K562 (cell line): Measurements from ENCODE around the gene BRPF1. TPM values are rescaled to one million over a fixed set of nuclear protein-coding genes. Genes with fewer than 3 reads are reported as not detected.

Experiments
- ARID2 ChIP-seq: fragments of 450-650 bp; IDR thresholded peaks from 2 replicates; pipeline ENCODE4 v1.6.1; 2017; ENCODE audit warnings: antibody characterized with exemption, mild to moderate bottlenecking
- CBX3 ChIP-seq, 2 experiments: IDR thresholded peaks; 1 replicate in 1 of 2; 2 replicates in 1 of 2; pipeline ENCODE4 v1.6.1; 2012; ENCODE audit warnings: inconsistent platforms in 2 of 2, low read length in 2 of 2, borderline replicate concordance in 1 of 2, control low read depth in 1 of 2
- EZH2 ChIP-seq: IDR thresholded peaks from 2 replicates; pipeline ENCODE4 v1.6.1; 2012; ENCODE audit warnings: low read depth, mild to moderate bottlenecking, inconsistent platforms, low read length, borderline replicate concordance
- HDAC2 ChIP-seq: fragments of 450-650 bp; IDR thresholded peaks from 2 replicates; pipeline ENCODE4 v1.6.1; 2016; ENCODE audit warnings: mild to moderate bottlenecking
- JUN ChIP-seq, 2 experiments: sonication (generic) in 1 of 2; formaldehyde crosslinking in 1 of 2; IDR thresholded peaks; 2 replicates each; pipeline versions ENCODE4 v1.6.1 to v1.8.0; 2012 to 2022; ENCODE audit warnings: borderline replicate concordance in 2 of 2, mild to moderate bottlenecking in 2 of 2, improper control_type of control experiment in 1 of 2, low read depth in 1 of 2, low read length in 1 of 2, missing genetic modification reagents in 1 of 2
- NCOA1 ChIP-seq: fragments of 450-650 bp; IDR thresholded peaks from 2 replicates; pipeline ENCODE4 v1.6.1; 2016; ENCODE audit warnings: low read depth
- NCOA6 ChIP-seq: fragments of 450-650 bp; IDR thresholded peaks from 2 replicates; pipeline ENCODE4 v1.6.1; 2017; ENCODE audit warnings: mild to moderate bottlenecking
- RHOXF2B ChIP-seq: fragments of 250-450 bp; sonication (Bioruptor Pico); conservative IDR thresholded peaks from 2 replicates; pipeline ENCODE4 v1.5.1; 2021
- TAF9B ChIP-seq: fragments of 450-650 bp; IDR thresholded peaks from 2 replicates; pipeline ENCODE4 v1.6.1; 2018; ENCODE audit warnings: mild to moderate bottlenecking; ENCODE audit not compliant: partially characterized antibody
- ZNF444 ChIP-seq: fragments of 250-450 bp; sonication (Bioruptor Pico); IDR thresholded peaks from 2 replicates; pipeline ENCODE4 v1.4.0; 2020; ENCODE audit warnings: mild to moderate bottlenecking, moderate library complexity
- polyA plus RNA-seq, 8 experiments: library from polyadenylated mRNA; depleted of rRNA in 4 of 8; stranded (reverse) in 5 of 8; unstranded in 3 of 8; fragments of >200 nt; fragmentation: Nextera tagmentation in 2 of 8; fragmentation: Illumina TruSeq in 1 of 8; extraction: Ambion mirVana in 2 of 8; extraction: Trizol in 1 of 8; gene quantifications; 2 replicates each; pipeline versions ENCODE4 v1.2.1 to v1.2.3, GENCODE V29; 2011 to 2014; ENCODE audit warnings: inconsistent platforms in 1 of 8, missing spikeins in 1 of 8
- total RNA-seq, 7 experiments: library from RNA; depleted of rRNA in 6 of 7; stranded (reverse); fragments of >200 nt in 6 of 7; fragmentation: Illumina TruSeq in 2 of 7; extraction: Trizol in 2 of 7; gene quantifications; 2 replicates each; pipeline versions ENCODE4 v1.2.1 to v1.2.3, GENCODE V29; 2011 to 2021; ENCODE audit warnings: low replicate concordance in 1 of 7
- TF ChIP-seq, protein P1 (sequence below): fragments of 250-450 bp; sonication (Bioruptor Pico); IDR thresholded peaks from 2 replicates; pipeline ENCODE4 v1.8.0; 2021; ENCODE audit warnings: borderline replicate concordance, mild to moderate bottlenecking, moderate library complexity; ENCODE audit not compliant: poor library complexity, severe bottlenecking
- TF ChIP-seq, protein P2 (sequence below): fragments of 450-650 bp; IDR thresholded peaks from 2 replicates; pipeline ENCODE4 v1.7.0; 2016; ENCODE audit warnings: borderline replicate concordance
- TF ChIP-seq, protein P3 (sequence below): fragments of 450-650 bp; IDR thresholded peaks from 2 replicates; pipeline ENCODE4 v1.6.1; 2018; ENCODE audit warnings: mild to moderate bottlenecking, low read depth; ENCODE audit not compliant: partially characterized antibody
- TF ChIP-seq, protein P4 (sequence below): fragments of 250-450 bp; sonication (Bioruptor Pico); IDR thresholded peaks from 2 replicates; pipeline ENCODE4 v1.4.0; 2020
- TF ChIP-seq, protein P5 (sequence below): IDR thresholded peaks from 2 replicates; pipeline ENCODE4 v1.6.1; 2011; ENCODE audit not compliant: insufficient read length; ENCODE audit errors: extremely low read depth
- TF ChIP-seq, protein P6 (sequence below): fragments of 450-650 bp; IDR thresholded peaks from 2 replicates; pipeline ENCODE4 v1.6.1; 2016; ENCODE audit warnings: low read depth, mild to moderate bottlenecking, moderate library complexity
- TF ChIP-seq, protein P7 (sequence below): sonication (generic); formaldehyde crosslinking; IDR thresholded peaks from 2 replicates; pipeline ENCODE4 v1.8.0; 2022; ENCODE audit warnings: mild to moderate bottlenecking, missing genetic modification reagents, borderline replicate concordance

BRPF1 gene
- total and polyA plus RNA-seq, 9 of the 15 experiments (the other 6 are each of a cell fraction or from before 2014, with no cell fraction given) = 1.1 to 40.2 (median 23.5) TPM

DNA sequence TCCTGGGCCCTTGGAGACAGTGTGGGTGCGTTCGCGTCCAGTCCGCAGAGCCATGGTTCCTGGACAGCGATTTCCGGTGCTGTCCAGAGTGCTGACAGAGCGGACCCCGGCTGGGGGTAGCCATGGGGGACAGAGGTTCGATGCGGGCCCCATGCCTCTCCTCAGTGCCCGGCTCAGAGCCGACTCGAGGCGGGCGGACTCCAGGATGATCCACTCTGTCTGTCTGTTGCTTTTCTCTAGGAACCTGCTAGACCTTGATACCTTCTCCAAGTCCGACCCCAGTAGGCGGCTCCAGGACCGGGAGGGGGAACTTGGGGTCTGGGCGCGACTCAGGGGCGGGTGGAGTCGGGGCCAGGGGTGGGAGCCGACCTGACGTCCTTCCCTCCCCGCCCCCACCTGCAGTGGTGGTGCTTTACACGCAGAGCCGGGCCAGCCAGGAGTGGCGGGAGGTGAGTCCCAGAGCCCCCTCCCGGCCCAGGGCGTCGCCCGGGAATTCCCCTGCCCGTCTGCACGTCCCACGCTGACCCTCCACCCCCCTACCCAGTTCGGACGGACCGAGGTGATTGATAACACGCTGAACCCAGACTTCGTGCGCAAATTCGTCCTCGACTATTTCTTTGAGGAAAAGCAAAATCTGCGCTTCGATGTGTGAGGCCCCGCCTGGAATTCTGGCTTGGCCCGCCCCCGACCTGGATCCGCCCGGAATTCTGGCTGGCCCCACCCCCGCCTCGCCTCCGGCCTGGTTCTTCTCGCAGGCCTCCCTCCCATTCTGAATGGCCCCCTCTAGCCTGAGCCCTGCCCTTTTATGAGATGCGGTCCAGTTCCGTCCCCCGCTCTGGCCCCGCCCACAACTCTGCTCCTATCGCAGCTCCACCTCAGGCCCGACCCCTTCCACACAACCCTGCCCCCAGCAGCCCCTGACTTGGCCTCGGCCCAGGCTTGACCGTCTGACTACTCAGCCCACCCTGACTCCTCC, 26.9 kb upstream of the BRPF1 start (continued):
- TF ChIP-seq, protein P1, sequence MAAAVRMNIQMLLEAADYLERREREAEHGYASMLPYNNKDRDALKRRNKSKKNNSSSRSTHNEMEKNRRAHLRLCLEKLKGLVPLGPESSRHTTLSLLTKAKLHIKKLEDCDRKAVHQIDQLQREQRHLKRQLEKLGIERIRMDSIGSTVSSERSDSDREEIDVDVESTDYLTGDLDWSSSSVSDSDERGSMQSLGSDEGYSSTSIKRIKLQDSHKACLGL (CRISPR knock-in tag) = no peak
- TF ChIP-seq RHOXF2B (CRISPR knock-in tag) = no peak
- TF ChIP-seq, protein P2, sequence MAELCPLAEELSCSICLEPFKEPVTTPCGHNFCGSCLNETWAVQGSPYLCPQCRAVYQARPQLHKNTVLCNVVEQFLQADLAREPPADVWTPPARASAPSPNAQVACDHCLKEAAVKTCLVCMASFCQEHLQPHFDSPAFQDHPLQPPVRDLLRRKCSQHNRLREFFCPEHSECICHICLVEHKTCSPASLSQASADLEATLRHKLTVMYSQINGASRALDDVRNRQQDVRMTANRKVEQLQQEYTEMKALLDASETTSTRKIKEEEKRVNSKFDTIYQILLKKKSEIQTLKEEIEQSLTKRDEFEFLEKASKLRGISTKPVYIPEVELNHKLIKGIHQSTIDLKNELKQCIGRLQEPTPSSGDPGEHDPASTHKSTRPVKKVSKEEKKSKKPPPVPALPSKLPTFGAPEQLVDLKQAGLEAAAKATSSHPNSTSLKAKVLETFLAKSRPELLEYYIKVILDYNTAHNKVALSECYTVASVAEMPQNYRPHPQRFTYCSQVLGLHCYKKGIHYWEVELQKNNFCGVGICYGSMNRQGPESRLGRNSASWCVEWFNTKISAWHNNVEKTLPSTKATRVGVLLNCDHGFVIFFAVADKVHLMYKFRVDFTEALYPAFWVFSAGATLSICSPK = no peak
- TF ChIP-seq ZNF444 = no peak
- TF ChIP-seq, protein P3, sequence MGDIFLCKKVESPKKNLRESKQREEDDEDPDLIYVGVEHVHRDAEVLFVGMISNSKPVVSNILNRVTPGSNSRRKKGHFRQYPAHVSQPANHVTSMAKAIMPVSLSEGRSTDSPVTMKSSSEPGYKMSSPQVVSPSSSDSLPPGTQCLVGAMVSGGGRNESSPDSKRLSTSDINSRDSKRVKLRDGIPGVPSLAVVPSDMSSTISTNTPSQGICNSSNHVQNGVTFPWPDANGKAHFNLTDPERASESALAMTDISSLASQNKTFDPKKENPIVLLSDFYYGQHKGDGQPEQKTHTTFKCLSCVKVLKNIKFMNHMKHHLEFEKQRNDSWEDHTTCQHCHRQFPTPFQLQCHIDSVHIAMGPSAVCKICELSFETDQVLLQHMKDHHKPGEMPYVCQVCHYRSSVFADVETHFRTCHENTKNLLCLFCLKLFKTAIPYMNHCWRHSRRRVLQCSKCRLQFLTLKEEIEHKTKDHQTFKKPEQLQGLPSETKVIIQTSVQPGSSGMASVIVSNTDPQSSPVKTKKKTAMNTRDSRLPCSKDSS = no peak
- peak; percentile 92 for TF ChIP-seq NCOA6
- peak; percentile 84 for TF ChIP-seq HDAC2
- peak; percentile 99 for TF ChIP-seq NCOA1
- TF ChIP-seq JUN (IDR thresholded peaks at IDR 0.05; ENCODE audit: borderline replicate concordance, low read depth, low read length) = no peak
- TF ChIP-seq JUN (CRISPR knock-in tag; IDR thresholded peaks at IDR 0.05; ENCODE audit: borderline replicate concordance) = peak; percentile 71; the same call in 1 of the 2 replicates
- TF ChIP-seq, protein P4, sequence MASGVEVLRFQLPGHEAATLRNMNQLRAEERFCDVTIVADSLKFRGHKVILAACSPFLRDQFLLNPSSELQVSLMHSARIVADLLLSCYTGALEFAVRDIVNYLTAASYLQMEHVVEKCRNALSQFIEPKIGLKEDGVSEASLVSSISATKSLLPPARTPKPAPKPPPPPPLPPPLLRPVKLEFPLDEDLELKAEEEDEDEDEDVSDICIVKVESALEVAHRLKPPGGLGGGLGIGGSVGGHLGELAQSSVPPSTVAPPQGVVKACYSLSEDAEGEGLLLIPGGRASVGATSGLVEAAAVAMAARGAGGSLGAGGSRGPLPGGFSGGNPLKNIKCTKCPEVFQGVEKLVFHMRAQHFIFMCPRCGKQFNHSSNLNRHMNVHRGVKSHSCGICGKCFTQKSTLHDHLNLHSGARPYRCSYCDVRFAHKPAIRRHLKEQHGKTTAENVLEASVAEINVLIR (CRISPR knock-in tag) = no peak
- TF ChIP-seq EZH2 = no peak
- TF ChIP-seq, protein P5, sequence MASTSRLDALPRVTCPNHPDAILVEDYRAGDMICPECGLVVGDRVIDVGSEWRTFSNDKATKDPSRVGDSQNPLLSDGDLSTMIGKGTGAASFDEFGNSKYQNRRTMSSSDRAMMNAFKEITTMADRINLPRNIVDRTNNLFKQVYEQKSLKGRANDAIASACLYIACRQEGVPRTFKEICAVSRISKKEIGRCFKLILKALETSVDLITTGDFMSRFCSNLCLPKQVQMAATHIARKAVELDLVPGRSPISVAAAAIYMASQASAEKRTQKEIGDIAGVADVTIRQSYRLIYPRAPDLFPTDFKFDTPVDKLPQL = no peak
- TF ChIP-seq, protein P6, sequence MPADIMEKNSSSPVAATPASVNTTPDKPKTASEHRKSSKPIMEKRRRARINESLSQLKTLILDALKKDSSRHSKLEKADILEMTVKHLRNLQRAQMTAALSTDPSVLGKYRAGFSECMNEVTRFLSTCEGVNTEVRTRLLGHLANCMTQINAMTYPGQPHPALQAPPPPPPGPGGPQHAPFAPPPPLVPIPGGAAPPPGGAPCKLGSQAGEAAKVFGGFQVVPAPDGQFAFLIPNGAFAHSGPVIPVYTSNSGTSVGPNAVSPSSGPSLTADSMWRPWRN = no peak
- TF ChIP-seq CBX3 (IDR thresholded peaks at IDR 0.05; ENCODE audit: borderline replicate concordance in 1 of 2, low read length in 2 of 2) = peak; percentile 21 to 28; a peak in 1 of 3 replicates
- no peak for TF ChIP-seq TAF9B
- TF ChIP-seq, protein P7, sequence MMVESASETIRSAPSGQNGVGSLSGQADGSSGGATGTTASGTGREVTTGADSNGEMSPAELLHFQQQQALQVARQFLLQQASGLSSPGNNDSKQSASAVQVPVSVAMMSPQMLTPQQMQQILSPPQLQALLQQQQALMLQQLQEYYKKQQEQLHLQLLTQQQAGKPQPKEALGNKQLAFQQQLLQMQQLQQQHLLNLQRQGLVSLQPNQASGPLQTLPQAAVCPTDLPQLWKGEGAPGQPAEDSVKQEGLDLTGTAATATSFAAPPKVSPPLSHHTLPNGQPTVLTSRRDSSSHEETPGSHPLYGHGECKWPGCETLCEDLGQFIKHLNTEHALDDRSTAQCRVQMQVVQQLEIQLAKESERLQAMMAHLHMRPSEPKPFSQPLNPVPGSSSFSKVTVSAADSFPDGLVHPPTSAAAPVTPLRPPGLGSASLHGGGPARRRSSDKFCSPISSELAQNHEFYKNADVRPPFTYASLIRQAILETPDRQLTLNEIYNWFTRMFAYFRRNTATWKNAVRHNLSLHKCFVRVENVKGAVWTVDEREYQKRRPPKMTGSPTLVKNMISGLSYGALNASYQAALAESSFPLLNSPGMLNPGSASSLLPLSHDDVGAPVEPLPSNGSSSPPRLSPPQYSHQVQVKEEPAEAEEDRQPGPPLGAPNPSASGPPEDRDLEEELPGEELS (CRISPR knock-in tag) = peak; percentile 92; the same call in 1 of the 2 replicates
- no peak for TF ChIP-seq ARID2
